Measurements from ENCODE around the gene CSNK1D. TPM values are rescaled to one million over a fixed set of nuclear protein-coding genes. Genes with fewer than 3 reads are reported as not detected.

The CSNK1D gene
- total and polyA plus RNA-seq, 2 experiments from 2014 or later: 55.3 to 66.4 TPM

GRCh38 chr17:82298538-82299421 is 25.3 kb upstream of the CSNK1D start (continued):
- TF ChIP-seq EZH2 (IDR thresholded peaks at IDR 0.05; ENCODE audit: low read depth, unreplicated experiment) (no peak), ZNF462 (CRISPR knock-in tag; IDR thresholded peaks at IDR 0.05) (no peak), JUNB (IDR thresholded peaks at IDR 0.05; ENCODE audit: unreplicated experiment) (no peak), ZNF114 (CRISPR knock-in tag; IDR thresholded peaks at IDR 0.05) (no peak), EZH2phosphoT487 (IDR thresholded peaks at IDR 0.05; ENCODE audit: unreplicated experiment) (no peak)

GRCh38 chr17:82297714-82298537 is 24.4 kb upstream of the CSNK1D start:
- Histone ChIP-seq H3K9me2 (ENCODE audit: insufficient read depth) (no peaks in the 10 kb centered on the region), H3K4me2 (peak overlapping the region; percentile 48; the same call in 1 of the 2 replicates), H3K4me3 (no peak overlapping the region), H3F3A (replicated peaks; ENCODE audit: low read depth) (peaks cover 10% of the 10 kb centered on the region), H4K20me1 (replicated peaks; ENCODE audit: insufficient read depth) (no peaks in the 10 kb centered on the region), H2AFZ (peak overlapping the region; percentile 66), H3K4me1 (ENCODE audit: insufficient read depth) (peaks cover 8% of the 10 kb centered on the region; the same call in 1 of the 2 replicates), H3K27ac (ENCODE audit: low read depth) (no peak overlapping the region), H3K27me3 (ENCODE audit: insufficient read depth) (peaks cover 4% of the 10 kb centered on the region; the same call in 1 of the 2 replicates), H3K36me3 (ENCODE audit: insufficient read depth) (no peaks in the 10 kb centered on the region), H3K79me2 (replicated peaks; ENCODE audit: insufficient read depth) (no peaks in the 10 kb centered on the region)
- Mint-ChIP-seq H3K27ac (no peak overlapping the region), H3K36me3 (ENCODE audit: low read depth) (no peaks in the 10 kb centered on the region; the same call in 2 of the 3 replicates), H3K4me1 (peaks cover 28% of the 10 kb centered on the region), H3K9me3 (no peaks in the 10 kb centered on the region), H3K27me3 (ENCODE audit: insufficient read depth, low read depth, poor library complexity) (peaks cover 20% of the 10 kb centered on the region), H3K4me3 (no peak overlapping the region)
- DNase-seq (ENCODE audit: low spot score) (peak; percentile 44), ATAC-seq (peak; percentile 12)
- TF ChIP-seq NANOG (IDR thresholded peaks at IDR 0.05; ENCODE audit: borderline replicate concordance): no peak
- TF ChIP-seq, protein P1, sequence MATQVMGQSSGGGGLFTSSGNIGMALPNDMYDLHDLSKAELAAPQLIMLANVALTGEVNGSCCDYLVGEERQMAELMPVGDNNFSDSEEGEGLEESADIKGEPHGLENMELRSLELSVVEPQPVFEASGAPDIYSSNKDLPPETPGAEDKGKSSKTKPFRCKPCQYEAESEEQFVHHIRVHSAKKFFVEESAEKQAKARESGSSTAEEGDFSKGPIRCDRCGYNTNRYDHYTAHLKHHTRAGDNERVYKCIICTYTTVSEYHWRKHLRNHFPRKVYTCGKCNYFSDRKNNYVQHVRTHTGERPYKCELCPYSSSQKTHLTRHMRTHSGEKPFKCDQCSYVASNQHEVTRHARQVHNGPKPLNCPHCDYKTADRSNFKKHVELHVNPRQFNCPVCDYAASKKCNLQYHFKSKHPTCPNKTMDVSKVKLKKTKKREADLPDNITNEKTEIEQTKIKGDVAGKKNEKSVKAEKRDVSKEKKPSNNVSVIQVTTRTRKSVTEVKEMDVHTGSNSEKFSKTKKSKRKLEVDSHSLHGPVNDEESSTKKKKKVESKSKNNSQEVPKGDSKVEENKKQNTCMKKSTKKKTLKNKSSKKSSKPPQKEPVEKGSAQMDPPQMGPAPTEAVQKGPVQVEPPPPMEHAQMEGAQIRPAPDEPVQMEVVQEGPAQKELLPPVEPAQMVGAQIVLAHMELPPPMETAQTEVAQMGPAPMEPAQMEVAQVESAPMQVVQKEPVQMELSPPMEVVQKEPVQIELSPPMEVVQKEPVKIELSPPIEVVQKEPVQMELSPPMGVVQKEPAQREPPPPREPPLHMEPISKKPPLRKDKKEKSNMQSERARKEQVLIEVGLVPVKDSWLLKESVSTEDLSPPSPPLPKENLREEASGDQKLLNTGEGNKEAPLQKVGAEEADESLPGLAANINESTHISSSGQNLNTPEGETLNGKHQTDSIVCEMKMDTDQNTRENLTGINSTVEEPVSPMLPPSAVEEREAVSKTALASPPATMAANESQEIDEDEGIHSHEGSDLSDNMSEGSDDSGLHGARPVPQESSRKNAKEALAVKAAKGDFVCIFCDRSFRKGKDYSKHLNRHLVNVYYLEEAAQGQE (IDR thresholded peaks at IDR 0.05; ENCODE audit: unreplicated experiment): no peak
- TF ChIP-seq STAT1 (IDR thresholded peaks at IDR 0.05; ENCODE audit: unreplicated experiment): no peak
- TF ChIP-seq EZH2 (IDR thresholded peaks at IDR 0.05; ENCODE audit: low read depth, unreplicated experiment): no peak
- no peak for TF ChIP-seq ZNF114 (CRISPR knock-in tag; IDR thresholded peaks at IDR 0.05)
- no peak for TF ChIP-seq POLR2AphosphoS5 (IDR thresholded peaks at IDR 0.05; ENCODE audit: low read depth)
